Keratinocyte (primary cell): ENCODE results near the gene FSIP1. TPM values are rescaled to one million over a fixed set of nuclear protein-coding genes. Genes with fewer than 3 reads are reported as not detected.
A peak's percentile ranks its signal among the peaks of the same experiment; 100 is the strongest.

Source experiments
- DNase-seq: peaks from one replicate; pipeline ENCODE4 v3.0.0-alpha.2; 2011; ENCODE audit warnings: low read depth, missing footprints, low spot score
- FAIRE-seq: peaks from 2 replicates; lab custom pipeline; 2011; peaks lifted over from hg19 to GRCh38; lab: Jason Lieb, UNC
- H2AFZ ChIP-seq: 2 replicates; pipeline ENCODE4 v1.6.0; 2012; ENCODE audit warnings: low read length, control low read depth, inconsistent platforms; ENCODE audit not compliant: control insufficient read depth
- H3K27ac ChIP-seq: 2 replicates; pipeline ENCODE4 v1.5.1; 2011; ENCODE audit warnings: low read length; ENCODE audit not compliant: control insufficient read depth, insufficient read depth
- H3K27me3 ChIP-seq: 3 replicates; pipeline ENCODE4 v1.6.0; 2011; ENCODE audit warnings: low read length; ENCODE audit not compliant: control insufficient read depth, insufficient read depth; ENCODE audit errors: extremely low read depth
- H3K36me3 ChIP-seq, 2 experiments: 2 replicates in 1 of 2; 3 replicates in 1 of 2; pipeline ENCODE4 v1.5.1; 2011; ENCODE audit warnings: low read length in 2 of 2, mild to moderate bottlenecking in 1 of 2; ENCODE audit not compliant: control insufficient read depth in 2 of 2, insufficient read depth in 2 of 2; ENCODE audit errors: extremely low read depth in 1 of 2
- H3K4me1 ChIP-seq: 3 replicates; pipeline ENCODE4 v1.5.1; 2011; ENCODE audit warnings: low read length; ENCODE audit not compliant: control insufficient read depth, insufficient read depth; ENCODE audit errors: extremely low read depth
- H3K4me2 ChIP-seq: 3 replicates; pipeline ENCODE4 v1.6.0; 2011; ENCODE audit warnings: low read depth, low read length; ENCODE audit not compliant: control insufficient read depth, insufficient read depth; ENCODE audit errors: extremely low read depth
- H3K4me3 ChIP-seq, 3 experiments: fragments of 200-600 bp in 1 of 3; sonication (generic) in 1 of 3; 2 replicates in 2 of 3; 3 replicates in 1 of 3; pipeline ENCODE4 v1.5.1; 2011 to 2016; ENCODE audit warnings: low read length in 3 of 3, mild to moderate bottlenecking in 3 of 3, control low read depth in 2 of 3, inconsistent platforms in 1 of 3, low read depth in 1 of 3, mixed read lengths in 1 of 3, mixed run types in 1 of 3, moderate library complexity in 1 of 3; ENCODE audit not compliant: control insufficient read depth in 2 of 3, insufficient read depth in 2 of 3; ENCODE audit errors: extremely low read depth in 1 of 3
- H3K79me2 ChIP-seq: 2 replicates; pipeline ENCODE4 v1.6.0; 2012; ENCODE audit warnings: low read length; ENCODE audit not compliant: control insufficient read depth, insufficient read depth
- H3K9ac ChIP-seq: 3 replicates; pipeline ENCODE4 v1.6.0; 2011; ENCODE audit warnings: low read length; ENCODE audit not compliant: control insufficient read depth, insufficient read depth; ENCODE audit errors: extremely low read depth
- H3K9me1 ChIP-seq: 3 replicates; pipeline ENCODE4 v1.6.0; 2011; ENCODE audit warnings: low read length; ENCODE audit not compliant: control insufficient read depth, insufficient read depth; ENCODE audit errors: extremely low read depth
- H3K9me3 ChIP-seq: 2 replicates; pipeline ENCODE4 v1.5.1; 2012; ENCODE audit warnings: low read depth, low read length; ENCODE audit not compliant: control insufficient read depth
- H4K20me1 ChIP-seq: 3 replicates; pipeline ENCODE4 v1.6.0; 2011; ENCODE audit warnings: low read length; ENCODE audit not compliant: control insufficient read depth, insufficient read depth; ENCODE audit errors: extremely low read depth
- CTCF ChIP-seq, 3 experiments: IDR thresholded peaks in 1 of 3; conservative IDR thresholded peaks in 1 of 3; optimal IDR thresholded peaks in 1 of 3; 2 replicates in 2 of 3; 3 replicates in 1 of 3; pipeline versions ENCODE3 to v1.5.1; 2011; ENCODE audit warnings: low read length in 3 of 3, mild to moderate bottlenecking in 3 of 3, moderate library complexity in 2 of 3, control low read depth in 1 of 3, inconsistent platforms in 1 of 3; ENCODE audit not compliant: insufficient read depth in 2 of 3; ENCODE audit errors: extremely low read depth in 1 of 3
- EZH2 ChIP-seq: IDR thresholded peaks from one replicate; pipeline ENCODE4 v1.6.1; 2012; ENCODE audit warnings: inconsistent platforms, mild to moderate bottlenecking, low read length, moderate library complexity
- dilution Hi-C: fragments of 300-500 bp; cut with MboI; formaldehyde crosslinking; loops from one replicate; pipeline ENCODE4 v1.7.0; 2020; ENCODE audit warnings: low sequenced_read_pairs; ENCODE audit not compliant: extremely low pct_ligation_motif_present
- polyA plus RNA-seq, 5 experiments: library from polyadenylated mRNA; depleted of rRNA in 3 of 5; stranded (reverse) in 3 of 5; stranded (forward) in 1 of 5; unstranded in 1 of 5; fragments of >200 nt; gene quantifications; 1 replicate in 1 of 5; 2 replicates in 3 of 5; 3 replicates in 1 of 5; pipeline versions ENCODE4 v1.2.1 to v1.2.3, GENCODE V29; 2011 to 2012; ENCODE audit warnings: missing spikeins in 2 of 5, low read depth in 1 of 5, low replicate concordance in 1 of 5

Gene FSIP1
- polyA plus RNA-seq, 1 donor (not counting 4 experiments of a cell fraction or from before 2014, with no cell fraction given), result 1.5 TPM

GRCh38 chr15:39692356-39693327 is 90.0 kb downstream of the FSIP1 start:
- FAIRE-seq, result peak; percentile 77
- TF ChIP-seq EZH2, result no peak
- TF ChIP-seq CTCF (optimal IDR thresholded peaks at IDR 0.05 in 1 of 3, IDR thresholded peaks at IDR 0.05 in 1 of 3, conservative IDR thresholded peaks at IDR 0.05 in 1 of 3; ENCODE audit: extremely low read depth in 1 of 3, insufficient read depth in 2 of 3, low read length in 3 of 3), result no peak
- DNase-seq, result no peak
- dilution Hi-C loops, result no loop called here
- Histone ChIP-seq H3K4me1 (peaks cover 10% of the 10 kb centered on the region), H3K27ac (no peak overlapping the region), H3K4me3 (no peak overlapping the region), H4K20me1 (no peaks in the 10 kb centered on the region), H3K9ac (no peak overlapping the region), H2AFZ (peak overlapping the region; percentile 44), H3K27me3 (no peaks in the 10 kb centered on the region), H3K9me1 (no peaks in the 10 kb centered on the region), H3K9me3 (no peaks in the 10 kb centered on the region), H3K36me3 (no peaks in the 10 kb centered on the region), H3K79me2 (no peaks in the 10 kb centered on the region), H3K4me2 (peak overlapping the region; percentile 58)

GRCh38 chr15:39690881-39691634 is 91.6 kb downstream of the FSIP1 start:
- H3K4me2 ChIP-seq, result no peak overlapping the region

More at GRCh38 chr15:39690881-39691634, 91.6 kb downstream of the FSIP1 start:
- no peaks in the 10 kb centered on the region for H3K9me1 ChIP-seq
- no peaks in the 10 kb centered on the region for H3K36me3 ChIP-seq
- DNase-seq (no peak), FAIRE-seq (no peak)
- dilution Hi-C loops, result no loop called here
- no peak overlapping the region for H3K27ac ChIP-seq
- no peak overlapping the region for H2AFZ ChIP-seq
- no peak overlapping the region for H3K9ac ChIP-seq
- TF ChIP-seq EZH2 (no peak), CTCF (optimal IDR thresholded peaks at IDR 0.05 in 1 of 3, IDR thresholded peaks at IDR 0.05 in 1 of 3, conservative IDR thresholded peaks at IDR 0.05 in 1 of 3; ENCODE audit: extremely low read depth in 1 of 3, insufficient read depth in 2 of 3, low read length in 3 of 3) (no peak)
- H4K20me1 ChIP-seq, result no peaks in the 10 kb centered on the region
- H3K9me3 ChIP-seq, result no peaks in the 10 kb centered on the region
- peaks cover 10% of the 10 kb centered on the region for H3K4me1 ChIP-seq
- no peaks in the 10 kb centered on the region for H3K27me3 ChIP-seq
- H3K4me3 ChIP-seq, result no peak overlapping the region
- no peaks in the 10 kb centered on the region for H3K79me2 ChIP-seq
